Ishikawa (cell line): ENCODE measurements around the gene TMEM198.

Source experiments
- CEBPB ChIP-seq: IDR thresholded peaks from 2 replicates; pipeline ENCODE4 v1.6.1; 2012
- CREB1 ChIP-seq: IDR thresholded peaks from 2 replicates; pipeline ENCODE4 v1.6.1; 2012; ENCODE audit warnings: low read depth
- EGR1 ChIP-seq: IDR thresholded peaks from 2 replicates; pipeline ENCODE4 v1.6.1; 2012
- EP300 ChIP-seq: IDR thresholded peaks from 2 replicates; pipeline ENCODE4 v1.6.1; 2012; ENCODE audit warnings: borderline replicate concordance
- FOXM1 ChIP-seq: IDR thresholded peaks from 2 replicates; pipeline ENCODE4 v1.6.1; 2012; ENCODE audit warnings: low read depth, borderline replicate concordance
- MAX ChIP-seq: IDR thresholded peaks from 2 replicates; pipeline ENCODE4 v1.6.1; 2012
- NFIC ChIP-seq: IDR thresholded peaks from 2 replicates; pipeline ENCODE4 v1.6.1; 2012
- RAD21 ChIP-seq: IDR thresholded peaks from 2 replicates; pipeline ENCODE4 v1.6.1; 2012; ENCODE audit warnings: low read depth
- REST ChIP-seq: IDR thresholded peaks from 2 replicates; pipeline ENCODE4 v1.6.1; 2012; ENCODE audit warnings: low read depth, mild to moderate bottlenecking
- TAF1 ChIP-seq: IDR thresholded peaks from 2 replicates; pipeline ENCODE4 v1.6.1; 2012; ENCODE audit warnings: low read depth, mild to moderate bottlenecking
- TCF12 ChIP-seq: IDR thresholded peaks from 2 replicates; pipeline ENCODE4 v1.6.1; 2012; ENCODE audit warnings: low read depth
- TEAD4 ChIP-seq: IDR thresholded peaks from 2 replicates; pipeline ENCODE4 v1.6.1; 2012
- USF1 ChIP-seq: IDR thresholded peaks from 2 replicates; pipeline ENCODE4 v1.6.1; 2012
- YY1 ChIP-seq: IDR thresholded peaks from 2 replicates; pipeline ENCODE4 v1.6.1; 2012; ENCODE audit warnings: low read depth
- ZBTB7A ChIP-seq: IDR thresholded peaks from 2 replicates; pipeline ENCODE4 v1.6.1; 2012; ENCODE audit warnings: low read depth

TMEM198 gene

DNA sequence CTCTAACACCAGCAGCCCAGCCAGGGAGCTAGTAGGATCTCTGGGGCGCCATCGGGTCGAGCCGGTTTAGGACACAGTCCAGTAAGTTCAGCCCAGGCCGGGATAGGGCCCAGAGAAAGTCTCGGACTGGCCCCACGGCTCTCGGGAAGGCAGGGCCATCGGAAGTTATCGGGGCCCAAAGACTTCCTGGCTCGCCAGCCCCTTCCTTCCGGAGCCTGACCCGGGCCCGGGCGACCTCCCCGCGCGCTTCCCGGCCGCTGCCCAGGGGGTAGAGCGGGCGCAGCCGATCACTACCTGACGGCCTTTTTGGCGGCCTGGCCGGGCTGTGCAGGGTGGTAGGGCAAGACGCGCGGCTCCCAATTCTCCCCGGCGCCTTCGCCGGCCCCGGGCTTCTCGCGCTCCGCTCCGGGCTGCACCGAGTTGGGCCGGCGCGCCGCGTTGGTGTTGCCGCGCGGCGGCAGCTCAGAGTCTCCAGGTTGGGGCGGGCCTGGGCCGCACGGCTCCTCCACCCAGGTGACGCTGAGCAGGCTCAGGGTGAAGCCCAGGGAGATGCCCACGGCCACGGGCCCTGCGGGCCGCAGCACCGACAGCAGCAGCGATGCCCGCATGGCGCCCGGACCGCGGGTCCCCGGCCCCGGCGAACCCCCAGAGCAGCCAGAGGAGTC is 765 bp upstream of the TMEM198 start:
- TF ChIP-seq TCF12 (0 out of 2 replicates have a peak, but pooled peaks have one; percentile 15), REST (peak; percentile 70), TAF1 (peak; percentile 30), RAD21 (no peak)

DNA sequence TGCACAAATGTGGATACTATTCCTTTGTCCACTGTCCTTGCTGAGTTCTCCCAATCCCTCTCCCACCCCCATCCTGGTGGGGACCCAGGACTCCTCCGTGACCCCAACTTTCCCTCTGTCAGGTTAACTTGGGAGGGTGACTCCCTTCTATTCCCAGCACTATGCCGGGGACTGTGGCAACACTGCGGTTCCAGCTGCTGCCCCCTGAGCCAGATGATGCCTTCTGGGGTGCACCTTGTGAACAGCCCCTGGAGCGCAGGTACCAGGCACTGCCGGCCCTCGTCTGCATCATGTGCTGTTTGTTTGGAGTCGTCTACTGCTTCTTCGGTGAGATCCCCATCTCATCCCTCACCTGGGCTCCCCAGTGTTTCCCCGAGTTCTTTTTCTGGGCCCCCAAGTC is 739 bp downstream of the TMEM198 start:
- no peak for TF ChIP-seq TEAD4
- TF ChIP-seq FOXM1 = no peak
- TF ChIP-seq TCF12 = no peak
- no peak for TF ChIP-seq RAD21
- no peak for TF ChIP-seq CEBPB
- TF ChIP-seq EP300 = no peak
- TF ChIP-seq ZBTB7A = no peak
- TF ChIP-seq YY1 = no peak

DNA sequence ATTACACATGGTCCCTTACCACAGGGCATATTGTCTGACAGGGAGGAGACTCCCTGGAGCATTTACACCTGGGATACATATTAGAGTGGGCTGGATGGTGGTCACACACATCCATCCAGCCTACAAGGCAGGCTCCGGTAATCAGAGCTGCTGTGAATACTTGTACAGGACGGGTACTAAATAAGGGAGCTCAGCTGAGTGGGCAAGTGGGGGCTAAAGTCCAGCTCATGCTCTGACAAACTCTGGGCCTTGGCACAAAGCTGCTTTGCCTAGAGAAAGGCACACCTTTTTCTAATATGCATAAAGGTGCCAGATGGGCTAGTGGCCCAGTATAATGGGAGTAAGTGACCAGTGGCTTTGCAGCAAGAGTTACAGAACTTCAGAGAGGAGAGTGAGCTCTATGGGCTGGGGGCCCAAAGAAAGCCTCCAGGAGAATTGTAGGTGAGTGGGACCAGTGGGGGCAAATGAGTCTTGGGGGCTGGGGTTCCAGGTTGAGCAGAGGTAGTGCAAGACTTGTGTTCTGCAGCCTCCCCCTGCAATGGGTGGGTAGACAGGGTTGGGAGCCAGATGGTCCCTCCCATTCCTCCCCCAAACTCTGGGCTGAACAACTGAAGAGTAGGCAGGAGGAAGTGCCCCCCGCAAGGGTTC is 1.6 kb downstream of the TMEM198 start:
- TF ChIP-seq ZBTB7A (no peak), TCF12 (no peak)

DNA sequence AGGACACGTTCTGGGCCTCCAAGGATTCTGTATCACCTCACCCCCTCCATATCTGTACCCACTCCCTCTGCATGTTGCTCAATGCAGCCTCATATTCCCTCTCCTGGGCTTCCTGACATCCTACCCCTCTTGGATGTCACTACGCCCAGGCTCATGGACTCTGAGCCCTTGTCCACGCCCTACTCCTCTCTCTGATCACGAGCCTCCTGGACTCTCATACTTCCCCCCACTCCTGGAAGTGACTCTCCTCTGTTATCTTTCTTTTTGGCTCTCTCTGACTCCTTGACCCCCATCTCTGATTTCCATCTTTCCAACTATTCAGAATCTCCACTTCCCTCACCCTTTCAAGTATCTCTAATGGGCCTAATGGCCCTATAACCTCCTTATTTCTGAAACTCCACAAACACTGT is 2.1 kb downstream of the TMEM198 start:
- no peak for TF ChIP-seq CREB1
- no peak for TF ChIP-seq USF1
- no peak for TF ChIP-seq EP300
- no peak for TF ChIP-seq REST

- no peak for TF ChIP-seq NFIC
- no peak for TF ChIP-seq TCF12
- no peak for TF ChIP-seq CREB1
- TF ChIP-seq TAF1 = no peak
- TF ChIP-seq ZBTB7A = no peak
- TF ChIP-seq TEAD4 = no peak
- no peak for TF ChIP-seq YY1
- TF ChIP-seq MAX = no peak
- no peak for TF ChIP-seq EGR1
- no peak for TF ChIP-seq FOXM1
- no peak for TF ChIP-seq USF1
- TF ChIP-seq EP300 = no peak
- TF ChIP-seq REST = no peak
- no peak for TF ChIP-seq RAD21
These were observed 3.8 kb downstream of the TMEM198 start for GRCh38 chr2:219547621-219548020.
